K562 (cell line): ENCODE results near the gene IFIT2. TPM values are rescaled to one million over a fixed set of nuclear protein-coding genes. Genes with fewer than 3 reads are reported as not detected.
A peak's percentile ranks its signal among the peaks of the same experiment; 100 is the strongest.

Experiments used
- HDAC8 ChIP-seq: fragments of 450-650 bp; IDR thresholded peaks from 2 replicates; pipeline ENCODE4 v1.6.1; 2016; ENCODE audit warnings: mild to moderate bottlenecking, missing genetic modification characterization, moderate library complexity, missing compliant biosample characterization
- HMBOX1 ChIP-seq: sonication (generic); IDR thresholded peaks from 2 replicates; pipeline ENCODE4 v1.6.1; 2016
- RBFOX2 ChIP-seq: fragments of 200-400 bp; formaldehyde crosslinking; IDR thresholded peaks from 2 replicates; pipeline ENCODE4 v1.6.1; 2017; ENCODE audit warnings: low read depth, mild to moderate bottlenecking, low read length, moderate library complexity
- YBX1 ChIP-seq: fragments of 450-650 bp; IDR thresholded peaks from 2 replicates; pipeline ENCODE4 v1.7.1; 2016; ENCODE audit warnings: mild to moderate bottlenecking
- polyA plus RNA-seq, 8 experiments: library from polyadenylated mRNA; depleted of rRNA in 4 of 8; stranded (reverse) in 5 of 8; unstranded in 3 of 8; fragments of >200 nt; fragmentation: Nextera tagmentation in 2 of 8; fragmentation: Illumina TruSeq in 1 of 8; extraction: Ambion mirVana in 2 of 8; extraction: Trizol in 1 of 8; gene quantifications; 2 replicates each; pipeline versions ENCODE4 v1.2.1 to v1.2.3, GENCODE V29; 2011 to 2014; ENCODE audit warnings: inconsistent platforms in 1 of 8, missing spikeins in 1 of 8
- total RNA-seq, 7 experiments: library from RNA; depleted of rRNA in 6 of 7; stranded (reverse); fragments of >200 nt in 6 of 7; fragmentation: Illumina TruSeq in 2 of 7; extraction: Trizol in 2 of 7; gene quantifications; 2 replicates each; pipeline versions ENCODE4 v1.2.1 to v1.2.3, GENCODE V29; 2011 to 2021; ENCODE audit warnings: low replicate concordance in 1 of 7
- TF ChIP-seq, protein P1 (sequence below): sonication (generic); formaldehyde crosslinking; IDR thresholded peaks from 2 replicates; pipeline ENCODE4 v1.8.0; 2022; ENCODE audit warnings: mild to moderate bottlenecking, low read depth, missing genetic modification reagents
- TF ChIP-seq, protein P2 (sequence below): fragments of 450-650 bp; IDR thresholded peaks from 2 replicates; pipeline ENCODE4 v1.6.1; 2014; ENCODE audit warnings: low read depth, mild to moderate bottlenecking, moderate library complexity, borderline replicate concordance

Gene IFIT2
- total and polyA plus RNA-seq, 9 of the 15 experiments (the other 6 are each of a cell fraction or from before 2014, with no cell fraction given): 0.03 to 0.25 (median 0.10) TPM; not detected in 1

DNA sequence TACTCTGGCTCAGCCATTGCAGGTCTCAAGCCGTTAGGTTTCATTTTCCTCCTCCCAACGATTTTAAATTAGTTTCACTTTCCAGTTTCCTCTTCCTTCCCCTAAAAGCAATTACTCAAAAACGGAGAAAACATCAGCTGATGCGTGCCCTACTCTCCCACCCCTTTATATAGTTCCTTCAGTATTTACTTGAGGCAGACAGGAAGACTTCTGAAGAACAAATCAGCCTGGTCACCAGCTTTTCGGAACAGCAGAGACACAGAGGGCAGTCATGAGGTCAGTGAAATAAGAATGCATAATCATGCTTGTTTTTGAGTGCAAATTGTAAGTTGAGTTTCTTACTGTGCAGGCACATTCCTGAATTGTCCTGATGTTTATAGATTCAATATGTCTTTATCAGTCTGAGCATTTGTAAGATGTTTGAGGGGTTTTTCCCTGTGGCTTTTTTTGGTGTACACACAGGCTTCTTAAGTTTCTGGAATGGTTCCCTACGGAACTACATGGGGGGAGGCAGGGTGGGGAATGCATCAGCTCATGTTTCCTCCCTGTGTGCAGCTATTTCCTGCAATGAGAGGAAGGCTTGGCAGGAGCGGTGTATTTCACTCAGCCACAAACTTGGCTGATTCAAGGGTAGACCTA is 26.1 kb downstream of the IFIT2 start, which contains the start of gene IFIT3 (continued):
- TF ChIP-seq HMBOX1 (no peak), YBX1 (no peak), HDAC8 (tag) (no peak), RBFOX2 (peak; percentile 49; the same call in 1 of the 2 replicates)
- TF ChIP-seq, protein P1, sequence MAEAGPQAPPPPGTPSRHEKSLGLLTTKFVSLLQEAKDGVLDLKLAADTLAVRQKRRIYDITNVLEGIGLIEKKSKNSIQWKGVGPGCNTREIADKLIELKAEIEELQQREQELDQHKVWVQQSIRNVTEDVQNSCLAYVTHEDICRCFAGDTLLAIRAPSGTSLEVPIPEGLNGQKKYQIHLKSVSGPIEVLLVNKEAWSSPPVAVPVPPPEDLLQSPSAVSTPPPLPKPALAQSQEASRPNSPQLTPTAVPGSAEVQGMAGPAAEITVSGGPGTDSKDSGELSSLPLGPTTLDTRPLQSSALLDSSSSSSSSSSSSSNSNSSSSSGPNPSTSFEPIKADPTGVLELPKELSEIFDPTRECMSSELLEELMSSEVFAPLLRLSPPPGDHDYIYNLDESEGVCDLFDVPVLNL (CRISPR knock-in tag): no peak
- TF ChIP-seq, protein P2, sequence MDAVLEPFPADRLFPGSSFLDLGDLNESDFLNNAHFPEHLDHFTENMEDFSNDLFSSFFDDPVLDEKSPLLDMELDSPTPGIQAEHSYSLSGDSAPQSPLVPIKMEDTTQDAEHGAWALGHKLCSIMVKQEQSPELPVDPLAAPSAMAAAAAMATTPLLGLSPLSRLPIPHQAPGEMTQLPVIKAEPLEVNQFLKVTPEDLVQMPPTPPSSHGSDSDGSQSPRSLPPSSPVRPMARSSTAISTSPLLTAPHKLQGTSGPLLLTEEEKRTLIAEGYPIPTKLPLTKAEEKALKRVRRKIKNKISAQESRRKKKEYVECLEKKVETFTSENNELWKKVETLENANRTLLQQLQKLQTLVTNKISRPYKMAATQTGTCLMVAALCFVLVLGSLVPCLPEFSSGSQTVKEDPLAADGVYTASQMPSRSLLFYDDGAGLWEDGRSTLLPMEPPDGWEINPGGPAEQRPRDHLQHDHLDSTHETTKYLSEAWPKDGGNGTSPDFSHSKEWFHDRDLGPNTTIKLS: 0 out of 2 replicates have a peak, but pooled peaks have one; percentile 27
